Fibroblast of the aortic adventitia (primary cell): ENCODE results near the gene CHRM5. TPM values are rescaled to one million over a fixed set of nuclear protein-coding genes. Genes with fewer than 3 reads are reported as not detected.
"Not testable (repeated sequence)": the region's sequence is repeated elsewhere in the genome, so short reads cannot be mapped to it uniquely, and the experiment has no call there.

Experiments
- DNase-seq: peaks from one replicate; pipeline ENCODE4 v3.0.0-alpha.2; 2010; ENCODE audit warnings: low read depth
- H3K4me3 ChIP-seq: 2 replicates; pipeline ENCODE4 v1.5.1; 2011; ENCODE audit warnings: low read depth, mild to moderate bottlenecking, control low read depth, low read length, moderate library complexity
- CTCF ChIP-seq: IDR thresholded peaks from 2 replicates; pipeline ENCODE4 v1.5.1; 2011; ENCODE audit warnings: mild to moderate bottlenecking, low read length, control low read depth, inconsistent platforms; ENCODE audit not compliant: insufficient read depth
- total RNA-seq: library from RNA; depleted of rRNA; stranded (reverse); fragments of >200 nt; gene quantifications from 2 replicates; pipeline ENCODE4 v1.2.3, GENCODE V29; 2012; ENCODE audit warnings: low replicate concordance

The CHRM5 gene
- total RNA-seq, 1 donor = not detected

GRCh38 chr15:33985287-33985686 lies 17.0 kb downstream of the CHRM5 start:
- peak; percentile 84 for DNase-seq
- H3K4me3 ChIP-seq = no peak overlapping the region
- TF ChIP-seq CTCF = no peak

- no peak for TF ChIP-seq CTCF
- no peak overlapping the region for H3K4me3 ChIP-seq
- DNase-seq = peak; percentile 25
Measured at GRCh38 chr15:33985751-33986150, 17.5 kb downstream of the CHRM5 start.

- no peak for DNase-seq
Measured at GRCh38 chr15:33987444-33987843, 19.1 kb downstream of the CHRM5 start.

GRCh38 chr15:33988384-33988783 lies 20.1 kb downstream of the CHRM5 start:
- no peak overlapping the region for H3K4me3 ChIP-seq
- DNase-seq = no peak
- TF ChIP-seq CTCF = no peak

More at GRCh38 chr15:33987444-33987843, 19.1 kb downstream of the CHRM5 start:
- no peak overlapping the region for H3K4me3 ChIP-seq
- no peak for TF ChIP-seq CTCF

GRCh38 chr15:33994005-33994615 lies 25.8 kb downstream of the CHRM5 start:
- TF ChIP-seq CTCF = peak; percentile 64
- DNase-seq = peak; percentile 46
- no peak overlapping the region for H3K4me3 ChIP-seq

- DNase-seq, H3K4me3 ChIP-seq: not testable (repeated sequence)
Measured at GRCh38 chr15:33995666-33996065, 27.4 kb downstream of the CHRM5 start.

- DNase-seq = no peak
- H3K4me3 ChIP-seq = no peak overlapping the region
- no peak for TF ChIP-seq CTCF
Measured at GRCh38 chr15:34001536-34001935, 33.2 kb downstream of the CHRM5 start.
